Testis (tissue), 2 donors: Measurements from ENCODE around the gene CRIP2.

Source experiments
- POLR2A ChIP-seq: fragments of 450-650 bp; IDR thresholded peaks from one replicate; pipeline ENCODE4 v1.6.1; 2017; ENCODE audit warnings: antibody characterized with exemption, mild to moderate bottlenecking, moderate library complexity
- TF ChIP-seq, protein P1 (sequence below), 3 experiments: fragments of 450-650 bp in 2 of 3; fragments of 200-600 bp in 1 of 3; sonication (generic) in 1 of 3; IDR thresholded peaks; one replicate each; pipeline ENCODE4 v1.5.1; 2016 to 2019; ENCODE audit warnings: antibody characterized with exemption in 3 of 3, mild to moderate bottlenecking in 2 of 3, moderate library complexity in 1 of 3

DNA sequence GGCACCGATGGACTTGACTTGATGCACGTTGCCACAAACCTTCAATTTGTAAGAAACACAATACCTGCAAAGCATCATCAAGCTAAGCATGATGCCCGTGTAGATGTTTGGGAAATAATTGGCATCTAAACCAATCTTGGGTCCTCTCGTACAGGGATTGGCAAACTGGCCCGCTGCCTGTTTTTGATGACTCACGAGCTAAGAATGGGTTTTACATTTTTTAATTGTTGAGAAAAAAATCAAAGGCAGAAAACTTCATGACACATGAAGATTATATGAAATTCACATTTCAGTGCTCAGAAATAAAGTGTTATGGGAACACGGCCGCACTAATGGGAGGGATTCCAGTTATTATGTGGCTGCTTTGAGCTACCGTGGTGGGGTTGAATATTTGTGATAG is 44.1 kb upstream of the CRIP2 start:
- TF ChIP-seq, protein P1, sequence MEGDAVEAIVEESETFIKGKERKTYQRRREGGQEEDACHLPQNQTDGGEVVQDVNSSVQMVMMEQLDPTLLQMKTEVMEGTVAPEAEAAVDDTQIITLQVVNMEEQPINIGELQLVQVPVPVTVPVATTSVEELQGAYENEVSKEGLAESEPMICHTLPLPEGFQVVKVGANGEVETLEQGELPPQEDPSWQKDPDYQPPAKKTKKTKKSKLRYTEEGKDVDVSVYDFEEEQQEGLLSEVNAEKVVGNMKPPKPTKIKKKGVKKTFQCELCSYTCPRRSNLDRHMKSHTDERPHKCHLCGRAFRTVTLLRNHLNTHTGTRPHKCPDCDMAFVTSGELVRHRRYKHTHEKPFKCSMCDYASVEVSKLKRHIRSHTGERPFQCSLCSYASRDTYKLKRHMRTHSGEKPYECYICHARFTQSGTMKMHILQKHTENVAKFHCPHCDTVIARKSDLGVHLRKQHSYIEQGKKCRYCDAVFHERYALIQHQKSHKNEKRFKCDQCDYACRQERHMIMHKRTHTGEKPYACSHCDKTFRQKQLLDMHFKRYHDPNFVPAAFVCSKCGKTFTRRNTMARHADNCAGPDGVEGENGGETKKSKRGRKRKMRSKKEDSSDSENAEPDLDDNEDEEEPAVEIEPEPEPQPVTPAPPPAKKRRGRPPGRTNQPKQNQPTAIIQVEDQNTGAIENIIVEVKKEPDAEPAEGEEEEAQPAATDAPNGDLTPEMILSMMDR (IDR thresholded peaks at IDR 0.05) = no peak
- TF ChIP-seq POLR2A = no peak
